ENCODE results near the gene MKI67.

GRCh38 chr10:128110339-128110738 lies 15.9 kb downstream of the MKI67 start:
- TF ChIP-seq CTCF (IDR thresholded peaks at IDR 0.05; ENCODE audit: low read depth, low read length, poor library complexity, severe bottlenecking) (no peak), EZH2phosphoT487 (IDR thresholded peaks at IDR 0.05; ENCODE audit: borderline replicate concordance, low read length) (no peak)

Data from DOHH2 (cell line).